SK-N-SH (cell line): ENCODE results near the gene OGA. TPM values are rescaled to one million over a fixed set of nuclear protein-coding genes. Genes with fewer than 3 reads are reported as not detected.

Experiments used
- CTCF ChIA-PET: fragments of 300-600, 350-600 bp; formaldehyde crosslinking; extraction: SDS; loops from one replicate; lab custom pipeline; 2021; lab: Yijun Ruan, JAX
- POLR2A ChIA-PET: fragments of 350-600 bp; sonication (Branson Sonifier 250); formaldehyde crosslinking; extraction: SDS; loops from one replicate; lab custom pipeline; 2020; ENCODE audit warnings: antibody characterized with exemption, inconsistent platforms; lab: Yijun Ruan, JAX
- DNase-seq: peaks from one replicate; pipeline ENCODE4 v3.0.0; 2012
- H2AFZ ChIP-seq: fragments of 200-600 bp; sonication (generic); 2 replicates; pipeline ENCODE4 v1.8.1; 2016; ENCODE audit warnings: antibody characterized with exemption, mild to moderate bottlenecking, low read depth
- H3F3A ChIP-seq: fragments of 200-600 bp; sonication (generic); replicated peaks from 2 replicates; pipeline ENCODE3; 2016; ENCODE audit warnings: antibody characterized with exemption, mild to moderate bottlenecking; ENCODE audit not compliant: insufficient read depth
- H3K27ac ChIP-seq, 2 experiments: fragments of 200-500 bp in 1 of 2; fragments of 200-600 bp in 1 of 2; sonication (Bioruptor generic) in 1 of 2; sonication (generic), shearing (Covaris generic) in 1 of 2; 2 replicates each; pipeline versions ENCODE4 v1.5.1 to v1.6.1; 2014 to 2016; ENCODE audit warnings: low read depth in 2 of 2, inconsistent platforms in 1 of 2, low read length in 1 of 2, mild to moderate bottlenecking in 1 of 2, mixed read lengths in 1 of 2
- H3K27me3 ChIP-seq: fragments of 200-600 bp; sonication (generic), shearing (Covaris generic); 2 replicates; pipeline ENCODE4 v1.6.1; 2016; ENCODE audit warnings: mixed run types; ENCODE audit not compliant: insufficient read depth
- H3K36me3 ChIP-seq, 2 experiments: fragments of 200-500 bp in 1 of 2; fragments of 200-600 bp in 1 of 2; sonication (Bioruptor generic) in 1 of 2; sonication (generic) in 1 of 2; replicated peaks in 1 of 2; 2 replicates each; pipeline versions ENCODE3 to v1.5.1; 2014 to 2016; ENCODE audit warnings: low read length in 1 of 2, mild to moderate bottlenecking in 1 of 2; ENCODE audit not compliant: insufficient read depth in 2 of 2, control insufficient read depth in 1 of 2
- H3K4me1 ChIP-seq, 2 experiments: fragments of 200-500 bp in 1 of 2; fragments of 200-600 bp in 1 of 2; sonication (Bioruptor generic) in 1 of 2; sonication (generic), shearing (Covaris generic) in 1 of 2; 2 replicates each; pipeline versions ENCODE4 v1.5.1 to v1.6.1; 2014 to 2016; ENCODE audit warnings: low read depth in 1 of 2, low read length in 1 of 2, mixed run types in 1 of 2; ENCODE audit not compliant: insufficient read depth in 2 of 2, control insufficient read depth in 1 of 2
- H3K4me2 ChIP-seq: fragments of 200-600 bp; sonication (generic), shearing (Covaris generic); 2 replicates; pipeline ENCODE4 v1.6.1; 2017; ENCODE audit warnings: mixed run types
- H3K4me3 ChIP-seq, 2 experiments: fragments of 200-500 bp in 1 of 2; fragments of 200-600 bp in 1 of 2; sonication (Bioruptor generic) in 1 of 2; sonication (generic), shearing (Covaris generic) in 1 of 2; 2 replicates each; pipeline versions ENCODE4 v1.5.1 to v1.8.1; 2014 to 2016; ENCODE audit warnings: low read depth in 2 of 2, inconsistent platforms in 1 of 2, low read length in 1 of 2, mild to moderate bottlenecking in 1 of 2, mixed read lengths in 1 of 2, moderate library complexity in 1 of 2
- H3K79me2 ChIP-seq: fragments of 200-600 bp; sonication (generic); 2 replicates; pipeline ENCODE4 v1.8.1; 2017; ENCODE audit warnings: mild to moderate bottlenecking; ENCODE audit not compliant: insufficient read depth
- H3K9ac ChIP-seq: fragments of 200-600 bp; sonication (generic); 2 replicates; pipeline ENCODE4 v1.6.1; 2017; ENCODE audit warnings: mixed run types
- H3K9me2 ChIP-seq: fragments of 200-600 bp; sonication (generic); 2 replicates; pipeline ENCODE4 v1.6.1; 2017; ENCODE audit warnings: mixed run types
- H3K9me3 ChIP-seq: fragments of 200-600 bp; sonication (generic); 2 replicates; pipeline ENCODE4 v1.6.1; 2017; ENCODE audit warnings: mixed run types, mild to moderate bottlenecking, moderate library complexity
- H4K20me1 ChIP-seq: fragments of 200-600 bp; sonication (generic); 2 replicates; pipeline ENCODE4 v1.6.1; 2017; ENCODE audit warnings: mild to moderate bottlenecking, mixed run types; ENCODE audit not compliant: insufficient read depth
- FOXM1 ChIP-seq: IDR thresholded peaks from 2 replicates; pipeline ENCODE4 v1.4.0; 2012; ENCODE audit warnings: low read depth, mild to moderate bottlenecking
- JUND ChIP-seq: IDR thresholded peaks from 2 replicates; pipeline ENCODE4 v1.4.0; 2012
- POLR2AphosphoS5 ChIP-seq: IDR thresholded peaks from 2 replicates; pipeline ENCODE4 v1.6.1; 2012; ENCODE audit warnings: low read depth, low read length
- REST ChIP-seq: IDR thresholded peaks from 2 replicates; pipeline ENCODE4 v1.6.1; 2012; ENCODE audit warnings: mild to moderate bottlenecking, low read depth, low read length, moderate library complexity
- SMC3 ChIP-seq: IDR thresholded peaks from 2 replicates; pipeline ENCODE4 v1.6.1; 2012; ENCODE audit warnings: low read depth, low read length, improper control_type of control experiment
- WGBS: methylation state at CpG from one replicate; pipeline ENCODE4 v1.1.6; 2017; ENCODE audit warnings: low lambda C conversion rate; 5-methylcytosine and 5-hydroxymethylcytosine counted together
- polyA plus RNA-seq, 3 experiments: library from polyadenylated mRNA; depleted of rRNA; stranded (reverse); fragments of >200 nt; gene quantifications; 2 replicates each; pipeline ENCODE4 v1.2.3, GENCODE V29; 2012
- TF ChIP-seq, protein P1 (sequence below): fragments of 150-350 bp; IDR thresholded peaks from 2 replicates; pipeline ENCODE4 v1.6.1; 2017; ENCODE audit warnings: antibody characterized with exemption, low read length, low read depth, borderline replicate concordance
- TF ChIP-seq, protein P2 (sequence below): IDR thresholded peaks from 2 replicates; pipeline ENCODE4; 2012

Gene OGA
- polyA plus RNA-seq, 1 of the 3 experiments (the other 2 are of a cell fraction): 24.8 TPM

DNA sequence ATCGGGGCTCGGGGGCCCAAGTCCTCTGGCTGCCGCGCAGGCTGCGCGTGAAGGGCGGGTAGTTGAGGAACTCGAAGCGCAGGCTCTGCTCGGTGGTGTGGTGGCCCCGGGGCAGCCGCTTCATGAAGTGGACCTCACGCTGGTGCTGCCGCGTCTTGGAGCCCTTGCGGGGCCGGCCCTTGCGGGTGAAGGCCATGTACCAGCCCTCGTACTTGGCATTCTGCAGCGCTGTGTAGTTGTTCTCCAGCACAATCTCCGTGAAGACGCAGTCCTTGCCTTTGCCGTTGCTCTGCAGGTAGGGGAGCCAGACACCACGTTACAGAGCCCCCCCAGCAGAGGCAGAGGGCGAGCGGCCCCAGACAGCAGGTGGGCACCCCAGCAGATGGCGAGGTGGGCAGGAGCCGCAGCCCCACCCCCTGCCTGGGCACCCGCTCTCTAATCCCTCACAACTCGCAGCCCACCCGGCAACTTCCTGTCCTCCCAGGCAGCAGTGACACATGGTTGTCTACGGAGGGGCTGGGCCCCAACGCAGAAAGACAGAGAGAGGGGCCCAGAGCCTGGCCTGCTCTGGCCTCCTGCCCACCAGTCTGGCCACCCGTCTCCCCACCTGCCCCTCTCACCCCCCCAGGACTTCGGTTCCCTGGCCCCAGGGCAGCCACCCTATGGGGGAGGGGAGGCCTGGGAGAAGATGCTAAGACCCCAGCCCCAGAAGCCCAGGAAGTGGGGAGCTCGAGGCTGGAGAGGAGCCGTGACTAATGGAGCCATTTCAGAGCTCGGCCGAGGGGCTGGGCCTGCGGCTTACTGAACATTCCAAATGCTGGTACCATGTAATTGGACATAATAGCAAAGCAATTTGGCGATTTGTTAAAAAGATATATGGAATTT, 47.7 kb downstream of the OGA start (continued):
- no peak for TF ChIP-seq REST
- no peak for TF ChIP-seq SMC3
- TF ChIP-seq, protein P1, sequence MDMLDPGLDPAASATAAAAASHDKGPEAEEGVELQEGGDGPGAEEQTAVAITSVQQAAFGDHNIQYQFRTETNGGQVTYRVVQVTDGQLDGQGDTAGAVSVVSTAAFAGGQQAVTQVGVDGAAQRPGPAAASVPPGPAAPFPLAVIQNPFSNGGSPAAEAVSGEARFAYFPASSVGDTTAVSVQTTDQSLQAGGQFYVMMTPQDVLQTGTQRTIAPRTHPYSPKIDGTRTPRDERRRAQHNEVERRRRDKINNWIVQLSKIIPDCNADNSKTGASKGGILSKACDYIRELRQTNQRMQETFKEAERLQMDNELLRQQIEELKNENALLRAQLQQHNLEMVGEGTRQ: no peak
- TF ChIP-seq, all 33 proteins: peak for 0

DNA sequence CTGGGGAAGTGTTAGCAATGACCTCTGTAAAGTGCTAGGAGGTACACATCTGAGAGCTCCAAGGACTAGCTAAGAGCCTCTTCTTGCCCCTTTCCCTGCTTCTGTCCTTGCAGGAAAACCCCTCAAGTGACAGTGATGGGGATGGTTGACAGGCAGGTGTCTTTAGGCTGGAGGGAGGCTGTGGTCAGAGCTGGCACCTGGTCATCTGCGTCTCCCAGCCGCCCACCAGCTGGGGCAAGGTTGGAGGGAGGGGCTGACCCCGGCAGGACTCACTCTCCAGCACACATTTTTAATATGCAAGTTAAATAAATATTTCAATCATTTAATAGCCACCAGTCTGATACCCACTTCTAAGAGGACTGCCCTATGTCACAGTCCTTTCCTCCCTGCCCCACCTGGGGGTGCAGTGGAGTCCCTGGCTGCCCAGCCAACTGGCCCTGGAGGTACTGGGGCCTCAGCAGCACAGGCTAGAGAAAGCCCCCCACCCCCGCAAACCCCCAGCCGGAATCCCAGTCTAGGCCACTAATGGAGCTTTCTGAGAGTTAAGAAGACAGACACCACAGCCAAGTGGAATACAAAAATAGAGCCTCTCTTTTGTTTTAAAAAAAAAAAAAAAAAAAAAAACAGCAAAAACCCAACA, 48.6 kb downstream of the OGA start:
- no peaks in the 10 kb centered on the region for H4K20me1 ChIP-seq
- H3K9me3 ChIP-seq: no peaks in the 10 kb centered on the region
- H3K79me2 ChIP-seq: no peaks in the 10 kb centered on the region
- WGBS: 82% methylated on average over 5 of the region's 5 CpGs
- H3K36me3 ChIP-seq: no peaks in the 10 kb centered on the region
- DNase-seq: peak; percentile 45
- H2AFZ ChIP-seq: no peak overlapping the region
- ChIA-PET CTCF (interaction anchor here (1.1 to 3.2 kb wide), 7 partner anchors 10 to 555 kb away, joined by 3 to 14 read pairs (median 3); no protein-coding TSS in a partner anchor), POLR2A (no interaction called here)
- no peak overlapping the region for H3K27ac ChIP-seq
- no peak overlapping the region for H3K4me2 ChIP-seq
- no peak overlapping the region for H3K9ac ChIP-seq
- no peaks in the 10 kb centered on the region for H3K4me1 ChIP-seq
- H3F3A ChIP-seq: no peaks in the 10 kb centered on the region
- no peak overlapping the region for H3K4me3 ChIP-seq
- no peaks in the 10 kb centered on the region for H3K9me2 ChIP-seq
- TF ChIP-seq JUND: no peak
- TF ChIP-seq POLR2AphosphoS5: no peak
- TF ChIP-seq, protein P2, sequence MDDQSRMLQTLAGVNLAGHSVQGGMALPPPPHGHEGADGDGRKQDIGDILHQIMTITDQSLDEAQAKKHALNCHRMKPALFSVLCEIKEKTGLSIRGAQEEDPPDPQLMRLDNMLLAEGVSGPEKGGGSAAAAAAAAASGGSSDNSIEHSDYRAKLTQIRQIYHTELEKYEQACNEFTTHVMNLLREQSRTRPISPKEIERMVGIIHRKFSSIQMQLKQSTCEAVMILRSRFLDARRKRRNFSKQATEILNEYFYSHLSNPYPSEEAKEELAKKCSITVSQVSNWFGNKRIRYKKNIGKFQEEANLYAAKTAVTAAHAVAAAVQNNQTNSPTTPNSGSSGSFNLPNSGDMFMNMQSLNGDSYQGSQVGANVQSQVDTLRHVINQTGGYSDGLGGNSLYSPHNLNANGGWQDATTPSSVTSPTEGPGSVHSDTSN: no peak
- TF ChIP-seq FOXM1: no peak
- TF ChIP-seq, all 33 proteins: peak for 0
- peaks cover 3% of the 10 kb centered on the region; the same call in 1 of the 2 replicates for H3K27me3 ChIP-seq
